Chondrocyte (in vitro differentiated cells): ENCODE results near the gene SYNJ1. TPM values are rescaled to one million over a fixed set of nuclear protein-coding genes. Genes with fewer than 3 reads are reported as not detected.
A peak's percentile ranks its signal among the peaks of the same experiment; 100 is the strongest.

Experiments used
- DNase-seq: peaks from one replicate; pipeline ENCODE4 v3.0.0; 2021; ENCODE audit warnings: mixed read lengths, low spot score
- H3K27ac Mint-ChIP-seq: one replicate; pipeline ENCODE4 v1.8.0; 2021; ENCODE audit warnings: mild to moderate bottlenecking, moderate library complexity, mixed read lengths; ENCODE audit not compliant: unreplicated experiment
- H3K27me3 Mint-ChIP-seq: 2 replicates; pipeline ENCODE4 v1.8.0; 2021; ENCODE audit warnings: low read depth, mixed read lengths
- H3K36me3 Mint-ChIP-seq: 2 replicates; pipeline ENCODE4 v1.8.0; 2021; ENCODE audit warnings: low read depth, mixed read lengths
- H3K4me1 Mint-ChIP-seq: 2 replicates; pipeline ENCODE4 v1.8.0; 2021; ENCODE audit warnings: low read depth, mild to moderate bottlenecking, mixed read lengths
- H3K4me3 Mint-ChIP-seq: one replicate; pipeline ENCODE4 v1.8.0; 2021; ENCODE audit warnings: mild to moderate bottlenecking, moderate library complexity, mixed read lengths; ENCODE audit not compliant: unreplicated experiment
- H3K9me3 Mint-ChIP-seq: 2 replicates; pipeline ENCODE4 v1.8.0; 2021; ENCODE audit warnings: low read depth, mixed read lengths
- CTCF ChIP-seq: fragments of 200-600 bp; sonication (generic); IDR thresholded peaks from 2 replicates; pipeline ENCODE4 v1.5.0; 2021; ENCODE audit warnings: antibody characterized with exemption, mild to moderate bottlenecking, moderate library complexity
- total RNA-seq: library from RNA; stranded (reverse); gene quantifications from 3 replicates; pipeline ENCODE4 v1.2.1, GENCODE V29; 2021

SYNJ1 gene
- total RNA-seq, 1 donor from 2014 or later, result 9.1 TPM

GRCh38 chr21:32658524-32658923 lies 69.3 kb downstream of the SYNJ1 start:
- no peaks in the 10 kb centered on the region for H3K27me3 Mint-ChIP-seq
- TF ChIP-seq CTCF, result no peak
- no peak for DNase-seq
- no peak overlapping the region for H3K27ac Mint-ChIP-seq
- H3K9me3 Mint-ChIP-seq, result no peaks in the 10 kb centered on the region
- peaks cover 15% of the 10 kb centered on the region for H3K36me3 Mint-ChIP-seq
- H3K4me3 Mint-ChIP-seq, result no peak overlapping the region
- no peaks in the 10 kb centered on the region for H3K4me1 Mint-ChIP-seq

GRCh38 chr21:32653326-32653901 lies 74.4 kb downstream of the SYNJ1 start:
- Mint-ChIP-seq H3K27me3 (no peaks in the 10 kb centered on the region), H3K4me1 (peaks cover 6% of the 10 kb centered on the region), H3K36me3 (peaks cover 12% of the 10 kb centered on the region), H3K27ac (no peak overlapping the region), H3K9me3 (no peaks in the 10 kb centered on the region), H3K4me3 (no peak overlapping the region)
- DNase-seq, result no peak
- peak; percentile 76 for TF ChIP-seq CTCF

GRCh38 chr21:32648165-32648564 lies 79.6 kb downstream of the SYNJ1 start:
- no peak overlapping the region for H3K4me3 Mint-ChIP-seq
- H3K4me1 Mint-ChIP-seq, result peaks cover 4% of the 10 kb centered on the region

GRCh38 chr21:32645261-32646182 lies 82.3 kb downstream of the SYNJ1 start:
- H3K9me3 Mint-ChIP-seq, result no peaks in the 10 kb centered on the region
- H3K27me3 Mint-ChIP-seq, result no peaks in the 10 kb centered on the region
- DNase-seq, result no peak
- peaks cover 7% of the 10 kb centered on the region for H3K36me3 Mint-ChIP-seq
- H3K27ac Mint-ChIP-seq, result no peak overlapping the region
- no peaks in the 10 kb centered on the region for H3K4me1 Mint-ChIP-seq
- no peak overlapping the region for H3K4me3 Mint-ChIP-seq
- no peak for TF ChIP-seq CTCF

More at GRCh38 chr21:32648165-32648564, 79.6 kb downstream of the SYNJ1 start:
- no peak for DNase-seq
- Mint-ChIP-seq H3K9me3 (no peaks in the 10 kb centered on the region), H3K27ac (no peak overlapping the region), H3K36me3 (peaks cover 8% of the 10 kb centered on the region), H3K27me3 (no peaks in the 10 kb centered on the region)
- no peak for TF ChIP-seq CTCF
